Endometrial microvascular endothelial cells (primary cell): ENCODE results near the gene CHST9. TPM values are rescaled to one million over a fixed set of nuclear protein-coding genes. Genes with fewer than 3 reads are reported as not detected.
"Not testable (repeated sequence)": the region's sequence is repeated elsewhere in the genome, so short reads cannot be mapped to it uniquely, and the experiment has no call there.

Experiments
- in situ Hi-C: cut with HindIII; loops from 2 replicates; pipeline ENCODE4 v1.10.0; 2017; ENCODE audit warnings: low sequenced_read_pairs, low pct_unique_long_range_greater_than_20kb; ENCODE audit errors: inconsistent ontology term
- total RNA-seq: library from RNA; depleted of rRNA; stranded (reverse); fragments of >200 nt; gene quantifications from one replicate; pipeline ENCODE4 v1.2.3, GENCODE V29; 2015; ENCODE audit errors: inconsistent ontology term

Gene CHST9
- total RNA-seq, 1 donor from 2014 or later, result not detected

- in situ Hi-C loops, result no loop called here
Measured at GRCh38 chr18:27030421-27030820, 154.7 kb downstream of the CHST9 start.

DNA sequence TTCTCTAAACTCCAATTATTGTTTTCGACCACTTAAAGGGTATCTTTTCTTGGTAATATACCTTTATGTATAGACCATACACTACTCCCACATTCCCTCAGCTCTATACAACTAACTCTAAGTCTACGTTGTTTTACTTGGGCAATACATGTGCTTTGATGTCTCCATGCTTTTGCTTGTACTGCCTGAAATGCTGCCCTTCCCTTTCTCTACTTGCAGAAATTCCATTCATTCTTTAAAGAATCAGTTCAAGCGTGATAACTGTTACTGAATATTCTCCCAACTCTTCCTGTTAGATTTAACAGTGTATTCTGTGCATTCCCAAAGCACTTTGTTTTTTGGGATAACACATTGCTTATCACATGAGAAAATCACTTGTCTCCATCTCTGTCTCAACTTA is 162.6 kb downstream of the CHST9 start:
- in situ Hi-C loops, result no loop called here

DNA sequence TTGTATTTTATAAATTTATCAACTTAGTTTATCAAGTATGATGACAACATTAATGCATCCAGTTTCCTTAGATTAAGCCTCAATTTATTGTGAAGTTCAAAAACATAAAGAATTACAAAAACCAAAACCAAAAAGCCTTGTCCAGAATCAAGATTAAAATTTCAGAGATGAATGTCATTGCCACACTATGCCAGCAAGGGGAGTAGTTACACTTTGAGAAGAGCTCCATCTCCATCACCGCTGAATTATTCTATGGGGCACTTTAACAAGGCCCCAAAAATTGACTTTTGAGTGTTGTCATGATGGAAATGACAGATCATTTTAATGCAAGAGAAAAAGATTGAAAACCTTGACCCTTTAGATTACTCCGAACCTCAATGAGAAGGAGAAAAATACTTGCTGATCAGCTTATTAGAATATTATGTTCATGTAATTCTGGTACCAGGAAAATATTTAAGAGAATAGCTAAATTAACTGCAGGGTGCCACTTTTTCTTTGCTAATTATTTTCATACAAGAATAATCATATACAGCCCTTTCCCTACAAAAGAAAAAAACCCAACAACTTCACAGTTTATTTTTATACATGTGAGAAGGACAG is 167.1 kb downstream of the CHST9 start:
- in situ Hi-C loops, result no loop called here

DNA sequence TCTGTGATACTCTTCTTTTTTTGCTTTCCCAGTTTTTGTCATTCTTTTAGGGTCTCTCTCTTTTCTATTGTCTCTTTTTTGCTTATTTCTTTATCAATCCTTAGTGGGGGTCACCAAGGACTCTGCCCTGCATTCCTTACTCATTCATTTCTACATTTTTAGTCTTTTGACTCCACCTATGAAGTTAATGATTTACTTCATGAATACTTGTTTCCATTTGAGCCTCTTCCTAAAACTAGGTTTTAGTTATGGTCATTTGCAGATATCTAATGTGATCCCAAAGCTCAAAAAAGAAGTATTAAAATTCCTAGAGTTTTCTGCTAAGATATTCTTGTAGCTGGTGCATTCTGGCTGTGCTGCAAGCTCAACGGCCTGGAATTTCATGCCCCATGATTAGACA is 170.3 kb downstream of the CHST9 start:
- in situ Hi-C loops, result no loop called here

GRCh38 chr18:27010784-27011183 is 174.3 kb downstream of the CHST9 start:
- in situ Hi-C loops, result no loop called here

- in situ Hi-C loops, result no loop called here
Measured at GRCh38 chr18:27009293-27009692, 175.8 kb downstream of the CHST9 start.

DNA sequence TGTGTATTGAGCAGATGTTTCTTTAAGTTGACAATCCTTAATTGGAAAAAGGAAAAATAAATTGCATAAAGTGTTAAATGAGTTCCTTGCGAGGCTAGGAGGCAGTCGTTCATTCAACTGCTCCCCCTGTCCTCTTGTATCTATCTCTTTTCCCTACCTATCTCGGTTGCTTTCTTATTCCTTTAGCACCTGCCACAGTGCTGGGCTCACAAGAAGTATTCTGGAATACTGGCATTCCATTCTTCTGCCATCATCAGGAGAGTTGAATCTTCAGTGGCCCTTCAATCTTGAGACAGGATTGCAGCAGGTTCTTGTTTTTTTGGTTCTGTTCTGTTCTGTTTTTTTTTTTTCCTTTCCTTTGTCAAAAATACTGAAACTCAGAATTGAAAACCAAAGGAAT is 176.5 kb downstream of the CHST9 start:
- in situ Hi-C loops, result no loop called here

DNA sequence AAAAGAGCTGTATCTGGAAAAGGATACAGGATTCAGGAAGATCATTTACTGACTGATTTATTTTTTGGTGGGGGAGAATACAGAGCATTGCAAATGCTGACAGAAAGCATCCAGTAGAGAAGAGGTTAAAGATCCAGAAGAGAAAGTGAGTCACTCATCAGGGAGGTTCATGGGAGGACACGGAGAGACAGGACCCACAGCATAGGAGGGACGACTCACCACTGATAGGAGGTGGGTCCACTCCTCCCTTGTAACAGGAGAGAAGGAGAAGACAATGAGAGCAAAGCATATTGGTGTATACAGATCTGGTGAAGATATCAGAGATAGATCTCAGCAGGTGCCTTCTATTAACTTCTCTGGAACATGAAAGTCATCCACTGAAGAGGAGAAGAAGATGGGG is 177.2 kb downstream of the CHST9 start:
- in situ Hi-C loops, result no loop called here

DNA sequence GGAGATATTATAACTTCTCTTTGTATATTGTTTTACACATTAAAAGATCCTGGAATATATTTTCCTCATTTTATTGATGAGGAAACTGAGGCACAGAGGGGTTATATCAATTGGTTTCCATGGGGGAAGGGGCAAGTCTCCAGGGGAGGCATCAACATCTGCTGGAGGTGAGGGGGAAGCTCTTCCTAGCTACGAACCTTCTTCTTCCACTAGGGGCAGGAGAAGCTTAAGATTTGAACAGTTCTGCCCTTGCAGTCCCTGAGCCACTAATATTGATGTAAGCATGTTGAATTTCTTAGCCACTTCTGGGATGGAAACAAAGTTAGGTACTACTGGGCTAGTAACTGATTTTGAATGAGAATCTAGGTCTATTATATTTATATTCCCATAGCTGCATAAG is 179.5 kb downstream of the CHST9 start:
- in situ Hi-C loops, result no loop called here

DNA sequence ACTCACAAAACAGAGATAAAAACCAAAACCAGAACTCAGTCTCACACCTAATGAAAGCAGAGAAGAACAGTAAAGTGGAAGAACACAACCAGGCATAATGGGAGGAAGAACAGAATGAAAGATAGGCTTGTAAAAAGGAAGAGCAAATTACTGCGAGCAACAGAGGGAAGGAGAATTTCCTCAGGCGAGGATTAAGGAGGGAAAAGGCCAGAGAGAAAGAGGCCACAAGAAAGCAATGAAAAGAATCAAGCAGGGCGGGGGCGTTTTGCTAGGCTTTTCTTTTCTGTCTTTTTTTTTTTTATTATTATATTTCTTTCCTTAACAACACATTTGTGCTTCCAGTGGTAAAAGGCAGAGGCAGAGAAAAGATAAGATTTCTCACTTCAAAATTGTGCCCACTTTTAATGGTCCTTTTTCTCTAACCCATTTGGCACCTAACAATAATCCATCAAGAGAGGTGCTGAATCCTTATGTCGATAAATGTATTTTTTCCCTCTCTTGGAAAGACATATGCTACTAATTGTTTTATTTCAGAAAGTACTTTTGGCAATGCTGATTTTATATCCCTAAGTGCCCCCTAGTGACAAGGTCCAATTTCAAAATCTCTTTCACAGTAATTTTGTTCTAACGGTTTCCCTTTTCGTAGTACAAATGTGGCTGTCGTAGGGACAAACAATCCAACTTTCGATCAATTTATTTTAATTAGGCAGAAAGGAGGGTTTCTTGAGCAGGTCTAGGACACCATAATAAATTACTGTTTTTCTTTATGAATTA is 180.9 kb downstream of the CHST9 start:
- in situ Hi-C loops, result no loop called here

GRCh38 chr18:26999797-27000196 is 185.3 kb downstream of the CHST9 start:
- in situ Hi-C loops, result no loop called here

DNA sequence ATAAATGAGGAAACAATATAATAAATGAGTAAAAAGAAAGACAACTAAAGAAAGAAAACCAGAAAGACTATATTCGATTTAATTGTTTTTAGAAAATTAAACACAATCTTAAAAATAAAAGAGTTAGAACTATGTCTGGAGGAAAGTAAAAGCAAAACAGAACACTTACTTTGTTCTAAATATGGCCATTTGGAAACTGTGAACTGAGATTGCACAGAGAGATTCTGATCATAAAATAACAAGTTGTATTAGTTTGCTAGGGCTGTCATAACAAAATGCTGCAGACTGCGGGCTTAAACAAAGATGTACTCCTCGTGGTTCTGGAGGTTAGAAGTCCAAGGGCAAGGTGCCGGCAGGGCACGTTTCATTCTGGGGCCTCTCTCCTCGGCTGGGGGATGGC is 191.5 kb downstream of the CHST9 start:
- in situ Hi-C loops, result no loop called here

DNA sequence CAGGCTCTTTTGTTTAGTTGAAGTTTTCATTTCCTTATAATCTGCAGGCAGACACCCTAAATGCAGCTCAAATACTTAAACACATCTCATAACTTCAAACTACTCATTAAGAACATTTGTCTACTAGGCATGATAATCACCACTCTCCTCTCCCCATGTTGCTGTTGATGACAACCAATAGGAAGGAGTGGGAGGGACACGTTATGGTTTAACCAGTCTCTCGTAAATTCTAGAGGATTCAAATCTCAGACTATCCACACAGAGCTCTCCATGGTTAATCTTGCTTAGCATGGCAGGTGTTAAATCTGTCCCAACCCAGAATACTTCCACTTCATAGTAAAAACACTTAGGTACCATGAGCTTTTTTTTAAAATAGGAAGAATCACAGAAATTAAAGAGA is 192.2 kb downstream of the CHST9 start:
- in situ Hi-C loops, result no loop called here

DNA sequence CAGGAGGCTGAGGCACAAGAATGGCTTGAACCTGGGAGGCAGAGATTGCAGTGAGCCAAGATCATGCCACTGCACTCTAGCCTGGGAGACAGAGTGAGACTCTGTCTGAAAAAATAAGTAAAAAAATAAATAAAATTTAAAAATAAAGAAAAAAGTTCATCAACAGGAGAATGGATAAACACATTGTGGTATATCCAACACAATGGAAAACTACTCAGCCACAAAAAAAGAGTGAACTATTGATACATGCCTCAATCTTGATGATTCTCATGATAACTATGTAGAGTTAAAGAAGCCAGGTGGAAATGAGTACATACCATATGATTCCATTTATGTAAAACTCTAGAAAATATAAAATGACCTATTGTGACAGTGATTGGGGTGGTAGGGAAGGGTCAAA is 195.3 kb downstream of the CHST9 start:
- in situ Hi-C loops, result no loop called here

- in situ Hi-C loops, result no loop called here
Measured at GRCh38 chr18:26981360-26982082, 203.6 kb downstream of the CHST9 start.

DNA sequence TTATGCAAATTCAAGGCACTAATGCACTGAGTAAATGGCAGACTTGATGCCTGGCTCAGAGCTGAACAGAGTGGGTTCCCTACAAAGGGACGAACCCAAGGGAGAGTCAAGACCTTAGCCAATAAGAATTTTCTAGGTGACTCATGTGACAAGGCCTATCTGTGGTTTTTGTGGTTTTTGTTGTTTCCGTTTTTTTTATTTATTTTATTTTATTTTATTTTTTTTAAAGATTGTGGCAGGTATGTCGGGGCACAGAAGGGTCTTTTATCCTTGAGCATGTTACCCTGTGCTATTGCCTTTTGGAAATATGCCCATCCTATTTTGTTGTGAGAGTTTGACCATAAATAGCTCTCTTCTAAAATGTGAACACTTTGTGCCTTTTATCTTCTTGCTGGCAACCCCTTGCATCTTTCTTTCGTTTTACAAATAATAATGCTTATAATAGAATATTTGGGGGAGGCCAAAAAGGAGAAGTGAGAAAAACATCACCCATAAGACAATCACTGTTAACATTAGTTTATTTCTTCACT is 206.2 kb downstream of the CHST9 start:
- in situ Hi-C loops, result no loop called here

- in situ Hi-C loops, result no loop called here
Measured at GRCh38 chr18:26977781-26978180, 207.3 kb downstream of the CHST9 start.

- in situ Hi-C loops, result no loop called here
Measured at GRCh38 chr18:26976206-26976605, 208.9 kb downstream of the CHST9 start.

DNA sequence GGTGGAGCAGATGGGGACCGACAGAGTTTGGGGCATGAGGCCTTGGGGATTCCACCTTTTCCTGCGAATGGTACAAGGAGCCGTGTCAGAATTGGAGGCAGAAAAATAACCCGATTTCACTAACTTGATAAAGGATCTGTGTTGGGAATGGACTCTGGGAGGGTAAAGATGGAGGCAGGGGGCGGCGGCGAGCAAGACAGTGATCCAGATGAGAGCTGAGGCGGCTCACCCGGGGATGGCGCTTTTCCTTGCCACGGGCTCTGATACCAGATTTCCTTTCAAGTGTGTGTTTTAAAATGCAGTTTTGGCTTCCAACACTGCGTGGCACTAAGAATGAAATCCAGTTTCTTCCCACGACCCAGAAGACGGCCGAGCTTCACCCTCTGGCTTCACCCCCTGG is 212.6 kb downstream of the CHST9 start:
- in situ Hi-C loops, result not testable (repeated sequence)

GRCh38 chr18:26971409-26971808 is 213.7 kb downstream of the CHST9 start:
- in situ Hi-C loops, result no loop called here
